DOHH2 (cell line): ENCODE measurements around the gene ZNF280D.

Source experiments
- H3F3A ChIP-seq: fragments of 200-600 bp; sonication (generic), shearing (Covaris generic); 2 replicates; pipeline ENCODE4 v1.6.0; 2016; ENCODE audit warnings: antibody characterized with exemption, mild to moderate bottlenecking; ENCODE audit not compliant: control insufficient read depth, insufficient read depth
- H3K27ac ChIP-seq: fragments of 200-600 bp; sonication (generic); 2 replicates; pipeline ENCODE4 v1.5.1; 2014; ENCODE audit warnings: low read depth, mild to moderate bottlenecking, low read length, moderate library complexity
- H3K27me3 ChIP-seq: fragments of 200-600 bp; sonication (generic); 2 replicates; pipeline ENCODE4 v1.6.1; 2014; ENCODE audit warnings: mild to moderate bottlenecking, low read length, mixed read lengths; ENCODE audit not compliant: control insufficient read depth
- H3K36me3 ChIP-seq: fragments of 200-600 bp; sonication (generic); 2 replicates; pipeline ENCODE4 v1.6.1; 2014; ENCODE audit warnings: mild to moderate bottlenecking, low read length, moderate library complexity, mixed read lengths; ENCODE audit not compliant: control insufficient read depth
- H3K4me1 ChIP-seq: fragments of 200-600 bp; sonication (generic); 2 replicates; pipeline ENCODE4 v1.6.1; 2014; ENCODE audit warnings: mild to moderate bottlenecking, low read length, mixed read lengths; ENCODE audit not compliant: control insufficient read depth
- H3K4me2 ChIP-seq: fragments of 200-600 bp; sonication (generic); 2 replicates; pipeline ENCODE4 v1.6.0; 2014; ENCODE audit warnings: mild to moderate bottlenecking, low read length, moderate library complexity
- H3K4me3 ChIP-seq: fragments of 200-600 bp; sonication (generic); 2 replicates; pipeline ENCODE4 v1.5.1; 2014; ENCODE audit warnings: mild to moderate bottlenecking, low read length, mixed read lengths
- H3K79me2 ChIP-seq: fragments of 200-600 bp; sonication (generic); 2 replicates; pipeline ENCODE4 v1.6.1; 2014; ENCODE audit warnings: mild to moderate bottlenecking, low read length, mixed read lengths; ENCODE audit not compliant: control insufficient read depth
- H3K9me2 ChIP-seq: fragments of 200-600 bp; sonication (generic); replicated peaks from 2 replicates; pipeline ENCODE4 v1.6.1; 2014; ENCODE audit warnings: mild to moderate bottlenecking, low read length, mixed read lengths; ENCODE audit not compliant: control insufficient read depth
- H3K9me3 ChIP-seq: fragments of 200-600 bp; sonication (generic); 2 replicates; pipeline ENCODE4 v1.6.1; 2014; ENCODE audit warnings: antibody characterized with exemption, low read length, mixed read lengths; ENCODE audit not compliant: control insufficient read depth, insufficient read depth
- H4K20me1 ChIP-seq: fragments of 200-600 bp; sonication (generic); 2 replicates; pipeline ENCODE4 v1.6.0; 2014; ENCODE audit warnings: low read depth, mild to moderate bottlenecking, antibody characterized with exemption, low read length, moderate library complexity; ENCODE audit not compliant: control insufficient read depth, insufficient read depth
- EZH2phosphoT487 ChIP-seq: fragments of 200-600 bp; sonication (generic); IDR thresholded peaks from 2 replicates; pipeline ENCODE4 v1.6.1; 2017; ENCODE audit warnings: borderline replicate concordance, mild to moderate bottlenecking, antibody characterized with exemption, low read length, moderate library complexity, mixed read lengths
- TF ChIP-seq, protein P1 (sequence below): fragments of 200-600 bp; sonication (generic); IDR thresholded peaks from one replicate; pipeline ENCODE4 v1.5.1; 2014; ENCODE audit warnings: antibody characterized with exemption, mild to moderate bottlenecking, low read depth, low read length; ENCODE audit not compliant: poor library complexity, severe bottlenecking

ZNF280D gene

DNA sequence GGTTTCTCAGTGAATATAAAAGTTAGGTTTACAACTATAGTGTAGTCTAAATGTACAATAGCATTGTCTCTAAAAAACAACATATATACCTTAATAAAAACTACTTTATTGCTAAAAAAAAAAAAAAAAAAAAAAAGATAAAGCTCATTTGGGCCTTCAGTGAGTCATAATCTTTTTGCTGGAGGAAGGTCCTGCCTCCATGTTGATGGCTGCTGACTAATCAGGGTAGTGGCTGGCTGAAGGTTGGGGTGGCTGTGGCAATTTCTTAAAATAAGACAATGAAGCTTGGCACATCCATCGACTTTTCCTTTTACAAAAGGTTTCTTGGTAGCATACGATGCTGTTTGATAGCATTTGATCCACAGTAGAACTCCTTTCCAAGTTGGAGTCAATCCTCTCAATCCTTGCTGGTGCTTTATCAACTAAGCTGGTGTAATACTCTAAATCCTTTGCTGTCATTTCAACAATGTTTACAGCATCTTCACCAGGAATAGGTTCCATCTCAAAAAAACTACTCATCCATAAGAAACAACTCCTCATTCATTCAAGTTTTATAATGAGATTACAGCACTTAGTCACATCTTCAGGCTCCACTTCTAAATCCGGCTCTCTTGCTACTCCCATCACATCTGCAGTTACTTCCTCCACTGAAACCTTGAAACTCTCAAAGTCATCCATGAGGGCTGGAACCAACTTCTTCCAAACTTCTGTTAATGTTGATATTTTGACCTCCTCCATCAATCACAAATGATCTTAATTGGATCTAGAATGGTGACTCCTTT is 13.3 kb downstream of the ZNF280D start:
- Histone ChIP-seq H3K4me3 (peak overlapping the region; percentile 63), H3K4me1 (peaks cover 80% of the 10 kb centered on the region), H3K79me2 (peaks cover 82% of the 10 kb centered on the region), H3K27ac (peak overlapping the region; percentile 78), H3F3A (peaks cover 28% of the 10 kb centered on the region), H3K27me3 (no peaks in the 10 kb centered on the region), H3K36me3 (peaks cover 37% of the 10 kb centered on the region), H3K9me3 (no peaks in the 10 kb centered on the region), H3K4me2 (peak overlapping the region; percentile 76), H3K9me2 (no peaks in the 10 kb centered on the region), H4K20me1 (no peaks in the 10 kb centered on the region)
- no peak for TF ChIP-seq EZH2phosphoT487
- TF ChIP-seq, protein P1, sequence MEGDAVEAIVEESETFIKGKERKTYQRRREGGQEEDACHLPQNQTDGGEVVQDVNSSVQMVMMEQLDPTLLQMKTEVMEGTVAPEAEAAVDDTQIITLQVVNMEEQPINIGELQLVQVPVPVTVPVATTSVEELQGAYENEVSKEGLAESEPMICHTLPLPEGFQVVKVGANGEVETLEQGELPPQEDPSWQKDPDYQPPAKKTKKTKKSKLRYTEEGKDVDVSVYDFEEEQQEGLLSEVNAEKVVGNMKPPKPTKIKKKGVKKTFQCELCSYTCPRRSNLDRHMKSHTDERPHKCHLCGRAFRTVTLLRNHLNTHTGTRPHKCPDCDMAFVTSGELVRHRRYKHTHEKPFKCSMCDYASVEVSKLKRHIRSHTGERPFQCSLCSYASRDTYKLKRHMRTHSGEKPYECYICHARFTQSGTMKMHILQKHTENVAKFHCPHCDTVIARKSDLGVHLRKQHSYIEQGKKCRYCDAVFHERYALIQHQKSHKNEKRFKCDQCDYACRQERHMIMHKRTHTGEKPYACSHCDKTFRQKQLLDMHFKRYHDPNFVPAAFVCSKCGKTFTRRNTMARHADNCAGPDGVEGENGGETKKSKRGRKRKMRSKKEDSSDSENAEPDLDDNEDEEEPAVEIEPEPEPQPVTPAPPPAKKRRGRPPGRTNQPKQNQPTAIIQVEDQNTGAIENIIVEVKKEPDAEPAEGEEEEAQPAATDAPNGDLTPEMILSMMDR: no peak

DNA sequence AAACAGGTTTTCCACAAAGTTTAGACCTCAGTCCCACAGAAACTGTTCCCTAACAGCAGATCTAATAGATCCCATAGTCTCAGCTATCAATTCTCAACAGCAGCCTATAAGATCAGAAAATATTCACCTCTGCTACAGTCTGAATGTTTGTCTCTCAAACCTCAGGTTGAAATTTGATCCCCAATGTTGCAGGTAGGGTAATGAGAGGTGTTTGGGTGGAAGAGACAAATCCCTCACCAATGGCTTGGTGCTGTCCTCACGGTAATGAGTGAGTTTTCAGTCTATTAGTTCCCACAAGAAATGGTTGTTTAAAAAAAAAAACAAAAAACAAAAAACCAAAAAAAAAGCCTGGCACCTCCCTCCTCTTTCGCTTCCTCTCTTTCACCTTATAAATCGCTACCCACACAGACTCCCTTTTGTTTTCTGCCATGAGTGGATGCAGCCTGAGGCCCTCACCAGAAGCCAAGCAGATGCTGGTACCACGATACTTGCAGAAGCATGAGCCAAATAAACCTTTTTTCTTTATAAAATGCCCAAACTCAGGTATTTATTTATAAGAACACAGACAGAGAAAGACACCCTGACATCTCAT is 14.2 kb downstream of the ZNF280D start:
- Histone ChIP-seq H3K4me3 (peak overlapping the region; percentile 63), H3K27ac (peak overlapping the region; percentile 78), H4K20me1 (no peaks in the 10 kb centered on the region), H3K4me2 (peak overlapping the region; percentile 76), H3K4me1 (peaks cover 83% of the 10 kb centered on the region), H3K36me3 (peaks cover 28% of the 10 kb centered on the region), H3K9me2 (no peaks in the 10 kb centered on the region), H3K79me2 (peaks cover 83% of the 10 kb centered on the region), H3F3A (peaks cover 23% of the 10 kb centered on the region), H3K9me3 (no peaks in the 10 kb centered on the region), H3K27me3 (no peaks in the 10 kb centered on the region)
- no peak for TF ChIP-seq EZH2phosphoT487
- TF ChIP-seq, protein P1: no peak

DNA sequence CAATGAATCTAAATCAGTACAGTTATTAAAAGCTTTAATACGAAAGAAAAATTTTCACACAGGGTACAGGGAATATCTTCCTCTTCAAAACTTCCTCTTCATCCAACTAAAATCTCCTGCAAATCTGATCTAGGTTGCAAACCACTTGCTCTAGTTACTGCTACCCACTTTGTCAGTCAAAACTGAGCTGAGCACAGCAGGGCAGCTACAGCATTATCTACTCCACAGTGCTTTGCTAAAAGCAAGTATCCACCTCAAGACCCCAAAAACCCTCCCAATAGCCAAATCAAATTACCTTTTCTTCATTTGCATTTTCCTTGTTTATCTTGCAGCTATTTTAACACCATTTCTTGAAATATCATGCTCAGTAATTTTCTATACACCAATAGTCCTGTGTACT is 14.7 kb downstream of the ZNF280D start:
- no peaks in the 10 kb centered on the region for H3K9me2 ChIP-seq
- TF ChIP-seq EZH2phosphoT487: no peak
- TF ChIP-seq, protein P1: no peak
- peak overlapping the region; percentile 76 for H3K4me2 ChIP-seq
- no peaks in the 10 kb centered on the region for H3K27me3 ChIP-seq
- peaks cover 22% of the 10 kb centered on the region for H3K36me3 ChIP-seq
- H3K9me3 ChIP-seq: no peaks in the 10 kb centered on the region
- H3K4me3 ChIP-seq: peak overlapping the region; percentile 63
- H4K20me1 ChIP-seq: no peaks in the 10 kb centered on the region
- peaks cover 23% of the 10 kb centered on the region for H3F3A ChIP-seq
- peaks cover 80% of the 10 kb centered on the region for H3K4me1 ChIP-seq
- H3K79me2 ChIP-seq: peaks cover 82% of the 10 kb centered on the region
- peak overlapping the region; percentile 78 for H3K27ac ChIP-seq
